H1 (cell line): ENCODE results near the gene KLHL40. TPM values are rescaled to one million over a fixed set of nuclear protein-coding genes. Genes with fewer than 3 reads are reported as not detected.
A peak's percentile ranks its signal among the peaks of the same experiment; 100 is the strongest.

Experiments used
- CTCF ChIA-PET: fragments of 300-600 bp; sonication (Branson Sonifier 250); formaldehyde crosslinking; loops from one replicate; lab custom pipeline; 2021; ENCODE audit not compliant: partially characterized antibody; lab: Charles Lee
- POLR2A ChIA-PET: fragments of 300-600 bp; sonication (Branson Sonifier 250); formaldehyde crosslinking; loops from one replicate; lab custom pipeline; 2021; ENCODE audit warnings: inconsistent platforms; ENCODE audit not compliant: partially characterized antibody; lab: Charles Lee
- DNase-seq, 2 experiments: peaks; one replicate each; pipeline versions ENCODE4 v3.0.0 to v3.0.0-alpha.2; 2010 to 2022; ENCODE audit warnings: low spot score in 2 of 2, low read depth in 1 of 2, mixed read lengths in 1 of 2
- FAIRE-seq: peaks from 2 replicates; lab custom pipeline; 2011; peaks lifted over from hg19 to GRCh38; lab: Jason Lieb, UNC
- H2AFZ ChIP-seq: 2 replicates; pipeline ENCODE4 v1.8.1; 2012; ENCODE audit warnings: low read length, inconsistent platforms
- H2AK5ac ChIP-seq: 2 replicates; pipeline ENCODE4 v1.6.1; 2013; ENCODE audit warnings: low read depth, low read length
- H2BK120ac ChIP-seq: replicated peaks from 2 replicates; pipeline ENCODE3; 2013; ENCODE audit warnings: low read depth, low read length, inconsistent platforms
- H2BK12ac ChIP-seq: 2 replicates; pipeline ENCODE4 v1.6.1; 2013; ENCODE audit warnings: low read depth, low read length
- H2BK15ac ChIP-seq: 2 replicates; pipeline ENCODE4 v1.6.1; 2013; ENCODE audit warnings: low read length
- H2BK20ac ChIP-seq: 2 replicates; pipeline ENCODE4 v1.6.1; 2013; ENCODE audit warnings: low read length
- H2BK5ac ChIP-seq: 2 replicates; pipeline ENCODE4 v1.6.1; 2013; ENCODE audit warnings: low read depth, low read length
- H3K14ac ChIP-seq: 2 replicates; pipeline ENCODE4 v1.6.1; 2013; ENCODE audit warnings: inconsistent platforms; ENCODE audit not compliant: insufficient read length
- H3K18ac ChIP-seq: 2 replicates; pipeline ENCODE4 v1.6.1; 2013; ENCODE audit warnings: low read length; ENCODE audit errors: extremely low read depth
- H3K23ac ChIP-seq: 2 replicates; pipeline ENCODE4 v1.6.1; 2013; ENCODE audit warnings: inconsistent platforms; ENCODE audit not compliant: insufficient read length
- H3K23me2 ChIP-seq: 2 replicates; pipeline ENCODE4 v1.6.1; 2013; ENCODE audit warnings: low read depth, low read length
- H3K27ac ChIP-seq: 2 replicates; pipeline ENCODE4 v1.6.1; 2011; ENCODE audit warnings: low read depth, low read length, inconsistent platforms
- H3K27me3 ChIP-seq, 4 experiments: replicated peaks in 1 of 4; 1 replicate in 1 of 4; 2 replicates in 3 of 4; pipeline versions ENCODE4 v1.6.1 to v1.8.1; 2011 to 2013; ENCODE audit warnings: low read length in 3 of 4, mild to moderate bottlenecking in 3 of 4, inconsistent platforms in 2 of 4, mixed read lengths in 2 of 4, moderate library complexity in 1 of 4; ENCODE audit not compliant: control insufficient read depth in 3 of 4, insufficient read depth in 3 of 4; ENCODE audit errors: extremely low read depth in 1 of 4
- H3K36me3 ChIP-seq, 4 experiments: 2 replicates each; pipeline versions ENCODE4 v1.6.1 to v1.8.1; 2011 to 2013; ENCODE audit warnings: mild to moderate bottlenecking in 4 of 4, low read length in 3 of 4, moderate library complexity in 2 of 4, control low read depth in 1 of 4, inconsistent platforms in 1 of 4; ENCODE audit not compliant: insufficient read depth in 4 of 4, control insufficient read depth in 2 of 4
- H3K4ac ChIP-seq: replicated peaks from 2 replicates; pipeline ENCODE3; 2013; ENCODE audit warnings: low read length, low read depth, mixed read lengths, inconsistent platforms; ENCODE audit not compliant: insufficient read length
- H3K4me1 ChIP-seq, 4 experiments: replicated peaks in 1 of 4; 1 replicate in 1 of 4; 2 replicates in 3 of 4; pipeline versions ENCODE4 v1.6.1 to v1.8.1; 2011 to 2013; ENCODE audit warnings: low read length in 3 of 4, inconsistent platforms in 2 of 4, mixed read lengths in 1 of 4; ENCODE audit not compliant: insufficient read depth in 4 of 4, control insufficient read depth in 3 of 4
- H3K4me2 ChIP-seq, 2 experiments: 2 replicates each; pipeline versions ENCODE4 v1.6.1 to v1.8.1; 2011 to 2013; ENCODE audit warnings: low read depth in 2 of 2, low read length in 2 of 2, control low read depth in 1 of 2, inconsistent platforms in 1 of 2, mild to moderate bottlenecking in 1 of 2; ENCODE audit not compliant: insufficient read depth in 1 of 2
- H3K4me3 ChIP-seq, 4 experiments: fragments of 200-600, 300-600 bp in 1 of 4; sonication (generic), shearing (Covaris generic), sonication (Bioruptor Twin) in 1 of 4; 2 replicates each; pipeline versions ENCODE4 v1.5.1 to v1.8.1; 2011 to 2016; ENCODE audit warnings: low read length in 4 of 4, low read depth in 3 of 4, control low read depth in 2 of 4, inconsistent platforms in 2 of 4, mild to moderate bottlenecking in 2 of 4, mixed read lengths in 1 of 4, moderate library complexity in 1 of 4; ENCODE audit not compliant: insufficient read depth in 2 of 4; ENCODE audit errors: extremely low read depth in 1 of 4
- H3K56ac ChIP-seq: replicated peaks from 2 replicates; pipeline ENCODE3; 2013; ENCODE audit warnings: low read depth, mild to moderate bottlenecking, mixed read lengths, low read length, inconsistent platforms; ENCODE audit not compliant: insufficient read length
- H3K79me1 ChIP-seq: 2 replicates; pipeline ENCODE4 v1.6.1; 2013; ENCODE audit warnings: low read depth, low read length, control low read depth
- H3K79me2 ChIP-seq, 2 experiments: 2 replicates each; pipeline versions ENCODE4 v1.6.1 to v1.8.1; 2012 to 2013; ENCODE audit warnings: low read length in 2 of 2, mild to moderate bottlenecking in 2 of 2, inconsistent platforms in 1 of 2; ENCODE audit not compliant: insufficient read depth in 2 of 2, control insufficient read depth in 1 of 2
- H3K9ac ChIP-seq, 4 experiments: replicated peaks in 1 of 4; 1 replicate in 1 of 4; 2 replicates in 3 of 4; pipeline versions ENCODE4 v1.6.1 to v1.8.1; 2011 to 2013; ENCODE audit warnings: low read depth in 3 of 4, low read length in 3 of 4, control low read depth in 2 of 4, mild to moderate bottlenecking in 2 of 4, moderate library complexity in 2 of 4, inconsistent platforms in 1 of 4; ENCODE audit errors: extremely low read depth in 1 of 4
- H3K9me3 ChIP-seq, 2 experiments: 2 replicates each; pipeline versions ENCODE4 v1.6.1 to v1.8.1; 2012 to 2013; ENCODE audit warnings: mild to moderate bottlenecking in 2 of 2, moderate library complexity in 2 of 2, control low read depth in 1 of 2, inconsistent platforms in 1 of 2, low read depth in 1 of 2, low read length in 1 of 2, mixed read lengths in 1 of 2; ENCODE audit not compliant: insufficient read depth in 2 of 2
- H4K20me1 ChIP-seq, 2 experiments: replicated peaks in 1 of 2; 2 replicates each; pipeline versions ENCODE3 to v1.8.1; 2011 to 2013; ENCODE audit warnings: inconsistent platforms in 2 of 2, low read length in 2 of 2, mild to moderate bottlenecking in 1 of 2; ENCODE audit not compliant: insufficient read depth in 2 of 2, control insufficient read depth in 1 of 2
- H4K5ac ChIP-seq: 2 replicates; pipeline ENCODE4 v1.6.1; 2013; ENCODE audit warnings: low read length, low read depth, mixed read lengths, inconsistent platforms; ENCODE audit not compliant: insufficient read length
- H4K8ac ChIP-seq: 2 replicates; pipeline ENCODE4 v1.8.0; 2013; ENCODE audit warnings: mild to moderate bottlenecking, moderate library complexity, low read length, inconsistent platforms; ENCODE audit not compliant: insufficient read depth; ENCODE audit errors: extremely low read depth
- H4K91ac ChIP-seq: replicated peaks from 2 replicates; pipeline ENCODE3; 2013; ENCODE audit warnings: low read length, mixed read lengths, inconsistent platforms; ENCODE audit not compliant: insufficient read length
- CHD2 ChIP-seq: IDR thresholded peaks from 2 replicates; pipeline ENCODE4 v1.6.1; 2012; ENCODE audit warnings: low read length, improper control_type of control experiment
- KDM5A ChIP-seq: fragments of 200-600 bp; IDR thresholded peaks from 2 replicates; pipeline ENCODE4 v1.7.1; 2012; ENCODE audit warnings: mild to moderate bottlenecking, low read length, inconsistent platforms, mixed read lengths
- MAFK ChIP-seq: IDR thresholded peaks from 2 replicates; pipeline ENCODE4 v1.6.1; 2012; ENCODE audit warnings: low read depth, mild to moderate bottlenecking, improper control_type of control experiment, low read length
- POLR2AphosphoS5 ChIP-seq: IDR thresholded peaks from 2 replicates; pipeline ENCODE4 v1.6.1; 2011; ENCODE audit warnings: low read depth, low read length
- SIN3A ChIP-seq, 2 experiments: IDR thresholded peaks in 1 of 2; conservative IDR thresholded peaks in 1 of 2; 2 replicates each; pipeline ENCODE4 v1.6.1; 2011 to 2012; ENCODE audit warnings: low read length in 2 of 2, improper control_type of control experiment in 1 of 2, low read depth in 1 of 2, mild to moderate bottlenecking in 1 of 2
- SP4 ChIP-seq: IDR thresholded peaks from 2 replicates; pipeline ENCODE4 v1.6.1; 2012; ENCODE audit warnings: low read length, inconsistent platforms
- WGBS, 2 experiments: shearing (Covaris generic) in 1 of 2; methylation state at CpG; one replicate each; pipeline versions ENCODE4 v1.1.6 to v1.1.7; 2013 to 2015; ENCODE audit warnings: low lambda C conversion rate in 2 of 2, mixed read lengths in 2 of 2, inconsistent platforms in 1 of 2, low coverage in 1 of 2, missing lambda C conversion rate in 1 of 2; ENCODE audit not compliant: insufficient replicate concordance in 2 of 2, insufficient coverage in 1 of 2, insufficient read length in 1 of 2; ENCODE audit errors: extremely low coverage in 1 of 2, missing lambda C conversion rate in 1 of 2; 5-methylcytosine and 5-hydroxymethylcytosine counted together
- polyA plus RNA-seq, 7 experiments: library from polyadenylated mRNA; depleted of rRNA in 3 of 7; stranded (reverse) in 5 of 7; unstranded in 2 of 7; fragments of >200 nt in 5 of 7; fragments of 200-250 nt in 2 of 7; gene quantifications; 1 replicate in 5 of 7; 2 replicates in 1 of 7; 4 replicates in 1 of 7; pipeline versions ENCODE4 v1.2.1 to v1.2.3, GENCODE V29; 2011 to 2013; ENCODE audit warnings: missing spikeins in 2 of 7, mixed read lengths in 2 of 7
- total RNA-seq: library from RNA; stranded (reverse); fragmentation: NEBNext Ultra II Directional; extraction: Animal tissue kit (Norgen Biotek cat#: 25700); gene quantifications from 2 replicates; pipeline ENCODE4 v1.2.1, GENCODE V29; 2021

The KLHL40 gene
- total and polyA plus RNA-seq, 2 of the 8 experiments (the other 6 are each of a cell fraction or from before 2014, with no cell fraction given), result 0.02 TPM; not detected in 1

DNA sequence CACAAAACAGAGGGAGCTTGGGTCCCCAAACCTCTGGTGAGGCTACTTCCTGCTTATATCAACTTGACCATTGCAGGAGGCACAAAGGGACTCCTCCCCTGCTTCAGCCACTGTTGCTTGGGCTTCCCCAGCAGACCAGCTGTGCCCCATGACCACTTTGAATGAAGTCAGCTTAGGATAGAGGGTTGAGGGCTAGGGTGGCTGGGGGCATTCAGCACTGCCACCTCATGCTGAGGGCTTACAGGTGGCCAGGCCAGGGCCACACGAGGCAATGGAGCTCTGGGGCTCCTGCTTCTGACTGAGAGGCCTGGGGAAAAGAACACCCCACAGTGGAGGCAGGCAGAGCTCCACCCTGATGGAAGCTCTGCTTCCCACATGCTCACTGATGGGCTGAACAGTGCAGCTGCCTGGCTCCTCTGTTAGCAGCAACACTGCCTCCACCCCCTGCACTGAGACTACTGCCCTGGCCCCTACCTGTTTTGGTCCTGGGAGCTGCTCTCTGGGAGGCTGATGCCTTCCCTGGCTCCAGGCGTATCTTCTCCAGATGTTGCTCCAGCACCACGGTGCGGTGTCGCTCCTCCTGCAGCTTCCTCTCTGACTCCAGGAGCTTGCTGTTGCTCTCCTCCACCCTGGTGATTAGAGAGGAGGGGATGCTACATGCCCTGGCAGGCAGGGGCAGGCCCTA is 27.5 kb downstream of the KLHL40 start:
- Histone ChIP-seq H3K4me3 (no peak overlapping the region), H3K4me1 (no peaks in the 10 kb centered on the region; a peak in 2 of 7 replicates), H3K14ac (no peak overlapping the region), H2BK12ac (no peak overlapping the region), H2BK15ac (no peak overlapping the region), H3K9ac (no peak overlapping the region), H2AFZ (no peak overlapping the region), H3K79me1 (no peaks in the 10 kb centered on the region), H2AK5ac (no peak overlapping the region), H2BK120ac (no peak overlapping the region), H3K18ac (no peak overlapping the region), H3K27ac (no peak overlapping the region), H2BK20ac (no peak overlapping the region), H3K36me3 (no peaks in the 10 kb centered on the region), H2BK5ac (peak overlapping the region; percentile 18; the same call in 1 of the 2 replicates), H3K4me2 (no peak overlapping the region), H4K20me1 (no peaks in the 10 kb centered on the region), H3K23ac (no peak overlapping the region), H4K8ac (no peak overlapping the region), H4K5ac (no peak overlapping the region), H3K23me2 (no peaks in the 10 kb centered on the region), H3K9me3 (no peaks in the 10 kb centered on the region), H4K91ac (no peak overlapping the region), H3K79me2 (no peaks in the 10 kb centered on the region), H3K56ac (no peak overlapping the region), H3K4ac (no peak overlapping the region), H3K27me3 (no peaks in the 10 kb centered on the region)
- ChIA-PET POLR2A (interaction anchor here (0.7 to 2.3 kb wide), 4 partner anchors 9 to 59 kb away, joined by 3 to 9 read pairs (median 4); partner anchors contain the start of genes HHATL and ZBTB47), CTCF (interaction anchor here (0.6 to 11.4 kb wide), 14 partner anchors 10 to 293 kb away, joined by 3 to 53 read pairs (median 5); partner anchors contain the start of gene HHATL)
- FAIRE-seq, result no peak
- WGBS, 2 experiments, result 95% methylated on average over 5 of the region's 5 CpGs; no CpG with 5 or more reads in 1 of the 2 experiments
- TF ChIP-seq KDM5A (no peak), MAFK (no peak), SIN3A (conservative IDR thresholded peaks at IDR 0.05 in 1 of 2, IDR thresholded peaks at IDR 0.05 in 1 of 2; ENCODE audit: low read depth in 1 of 2, low read length in 2 of 2) (no peak), SP4 (no peak), CHD2 (no peak), POLR2AphosphoS5 (no peak)
- DNase-seq, result peak in 1 of 2 experiments; percentile 29
